IMR-90 (cell line): ENCODE measurements around the gene TEX35.

Experiments
- BHLHE40 ChIP-seq: fragments of 150-350 bp; IDR thresholded peaks from 2 replicates; pipeline ENCODE4 v1.6.1; 2016; ENCODE audit warnings: mild to moderate bottlenecking, low read depth, low read length
- CHD1 ChIP-seq: IDR thresholded peaks from 2 replicates; pipeline ENCODE4 v1.6.1; 2012; ENCODE audit warnings: low read depth, low read length, improper control_type of control experiment
- FOS ChIP-seq: fragments of 150-350 bp; IDR thresholded peaks from 2 replicates; pipeline ENCODE4 v1.6.1; 2016; ENCODE audit warnings: low read depth, low read length
- POLR2A ChIP-seq: IDR thresholded peaks from 2 replicates; pipeline ENCODE4 v1.6.1; 2012; ENCODE audit warnings: mild to moderate bottlenecking, low read depth, low read length
- RFX5 ChIP-seq: IDR thresholded peaks from 2 replicates; pipeline ENCODE4 v1.8.0; 2012; ENCODE audit warnings: low read depth, mild to moderate bottlenecking, low read length, moderate library complexity
- SMC3 ChIP-seq: fragments of 150-350 bp; IDR thresholded peaks from 2 replicates; pipeline ENCODE4 v1.6.1; 2016; ENCODE audit warnings: low read depth, mild to moderate bottlenecking, antibody characterized with exemption, low read length, moderate library complexity
- TF ChIP-seq, protein P1 (sequence below): conservative IDR thresholded peaks from 2 replicates; pipeline ENCODE4 v1.5.1; 2012; ENCODE audit warnings: mild to moderate bottlenecking, low read depth, low read length, improper control_type of control experiment
- TF ChIP-seq, protein P2 (sequence below): fragments of 150-350 bp; IDR thresholded peaks from 2 replicates; pipeline ENCODE4 v1.6.1; 2017; ENCODE audit warnings: mild to moderate bottlenecking, antibody characterized with exemption, low read length, low read depth

DNA sequence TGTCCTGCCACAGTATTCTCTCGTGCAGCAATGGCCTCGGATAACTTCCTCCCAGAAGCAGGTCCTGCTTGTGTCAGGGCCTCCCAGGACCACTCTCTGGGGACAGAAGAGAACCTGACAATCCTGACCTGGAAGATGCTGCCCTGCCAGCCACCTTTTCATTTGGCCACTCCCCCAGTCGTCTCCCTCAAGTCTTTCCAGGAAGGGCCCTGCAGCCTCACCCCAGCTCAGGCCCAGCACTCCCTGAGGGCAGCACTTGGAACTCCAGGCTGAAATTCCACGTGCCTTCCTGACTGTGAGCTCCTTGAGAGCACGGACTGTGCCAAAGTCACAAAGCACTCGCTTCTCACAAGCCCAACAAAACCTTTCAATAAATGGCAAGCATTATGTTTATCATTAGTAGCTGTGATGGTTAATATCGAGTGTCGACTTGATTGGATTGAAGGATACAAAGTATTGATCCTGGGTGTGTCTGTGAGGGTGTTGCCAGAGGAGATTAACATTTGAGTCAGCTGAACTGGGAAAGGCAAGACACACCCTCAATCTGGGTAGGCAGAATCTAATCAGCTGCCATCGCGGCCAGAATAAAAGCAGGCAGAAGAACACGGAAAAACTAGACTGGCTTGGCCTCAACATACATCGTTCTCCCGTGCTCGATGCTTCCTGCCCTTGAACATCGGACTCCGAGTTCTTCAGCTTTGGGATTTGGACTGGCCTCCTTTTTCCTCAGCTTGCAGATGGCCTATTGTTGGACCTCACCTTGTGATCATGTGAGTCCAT lies 13.8 kb upstream of the TEX35 start:
- TF ChIP-seq, protein P1, sequence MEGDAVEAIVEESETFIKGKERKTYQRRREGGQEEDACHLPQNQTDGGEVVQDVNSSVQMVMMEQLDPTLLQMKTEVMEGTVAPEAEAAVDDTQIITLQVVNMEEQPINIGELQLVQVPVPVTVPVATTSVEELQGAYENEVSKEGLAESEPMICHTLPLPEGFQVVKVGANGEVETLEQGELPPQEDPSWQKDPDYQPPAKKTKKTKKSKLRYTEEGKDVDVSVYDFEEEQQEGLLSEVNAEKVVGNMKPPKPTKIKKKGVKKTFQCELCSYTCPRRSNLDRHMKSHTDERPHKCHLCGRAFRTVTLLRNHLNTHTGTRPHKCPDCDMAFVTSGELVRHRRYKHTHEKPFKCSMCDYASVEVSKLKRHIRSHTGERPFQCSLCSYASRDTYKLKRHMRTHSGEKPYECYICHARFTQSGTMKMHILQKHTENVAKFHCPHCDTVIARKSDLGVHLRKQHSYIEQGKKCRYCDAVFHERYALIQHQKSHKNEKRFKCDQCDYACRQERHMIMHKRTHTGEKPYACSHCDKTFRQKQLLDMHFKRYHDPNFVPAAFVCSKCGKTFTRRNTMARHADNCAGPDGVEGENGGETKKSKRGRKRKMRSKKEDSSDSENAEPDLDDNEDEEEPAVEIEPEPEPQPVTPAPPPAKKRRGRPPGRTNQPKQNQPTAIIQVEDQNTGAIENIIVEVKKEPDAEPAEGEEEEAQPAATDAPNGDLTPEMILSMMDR = no peak
- TF ChIP-seq POLR2A (no peak), SMC3 (no peak), BHLHE40 (no peak), CHD1 (no peak), RFX5 (no peak), FOS (no peak)
- TF ChIP-seq, protein P2, sequence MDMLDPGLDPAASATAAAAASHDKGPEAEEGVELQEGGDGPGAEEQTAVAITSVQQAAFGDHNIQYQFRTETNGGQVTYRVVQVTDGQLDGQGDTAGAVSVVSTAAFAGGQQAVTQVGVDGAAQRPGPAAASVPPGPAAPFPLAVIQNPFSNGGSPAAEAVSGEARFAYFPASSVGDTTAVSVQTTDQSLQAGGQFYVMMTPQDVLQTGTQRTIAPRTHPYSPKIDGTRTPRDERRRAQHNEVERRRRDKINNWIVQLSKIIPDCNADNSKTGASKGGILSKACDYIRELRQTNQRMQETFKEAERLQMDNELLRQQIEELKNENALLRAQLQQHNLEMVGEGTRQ = no peak
